H4 (cell line): ENCODE measurements around the gene HSPG2. TPM values are rescaled to one million over a fixed set of nuclear protein-coding genes. Genes with fewer than 3 reads are reported as not detected.
A peak's percentile ranks its signal among the peaks of the same experiment; 100 is the strongest.
"Not testable (repeated sequence)": the region's sequence is repeated elsewhere in the genome, so short reads cannot be mapped to it uniquely, and the experiment has no call there.

Source experiments
- DNase-seq: peaks from one replicate; pipeline ENCODE4 v3.0.0-alpha.2; 2015; ENCODE audit warnings: low spot score
- total RNA-seq: library from RNA; depleted of rRNA; stranded (reverse); fragments of >200 nt; shearing (Covaris generic); gene quantifications from 2 replicates; pipeline ENCODE4 v1.2.3, GENCODE V29; 2014; rRNA removed

Gene HSPG2
- 7.9 and 8.9 TPM in 2 replicates for total RNA-seq

GRCh38 chr1:21937034-21937371 lies at the start of gene HSPG2:
HSPG2 (minus strand) TSS chr1:21937310; CDS start chr1:21937217, 93 bp downstream.
- no peak for DNase-seq

- DNase-seq: not testable (repeated sequence)
These were observed 49.3 kb upstream of the HSPG2 start for GRCh38 chr1:21986386-21986785.

- not testable (repeated sequence) for DNase-seq
These were observed 48.8 kb upstream of the HSPG2 start for GRCh38 chr1:21985893-21986292.

- not testable (repeated sequence) for DNase-seq
These were observed 46.4 kb upstream of the HSPG2 start for GRCh38 chr1:21983539-21983938.

GRCh38 chr1:21982122-21982521 lies 45.0 kb upstream of the HSPG2 start:
- DNase-seq: not testable (repeated sequence)

- DNase-seq: not testable (repeated sequence)
These were observed 44.1 kb upstream of the HSPG2 start for GRCh38 chr1:21981253-21981652.

GRCh38 chr1:21980515-21981220 lies 43.6 kb upstream of the HSPG2 start:
- DNase-seq: not testable (repeated sequence)

GRCh38 chr1:21978209-21978608 lies 41.1 kb upstream of the HSPG2 start:
- DNase-seq: not testable (repeated sequence)

GRCh38 chr1:21976703-21977239 lies 39.7 kb upstream of the HSPG2 start, which contains the start of gene CELA3B:
CELA3B (plus strand) TSS chr1:21977022; CDS start chr1:21977040, 18 bp downstream.
- DNase-seq: not testable (repeated sequence)

GRCh38 chr1:21975296-21975695 lies 38.2 kb upstream of the HSPG2 start:
- not testable (repeated sequence) for DNase-seq

- DNase-seq: not testable (repeated sequence)
These were observed 37.6 kb upstream of the HSPG2 start for GRCh38 chr1:21974699-21975098.

GRCh38 chr1:21973948-21974347 lies 36.8 kb upstream of the HSPG2 start:
- DNase-seq: not testable (repeated sequence)

- not testable (repeated sequence) for DNase-seq
These were observed 35.9 kb upstream of the HSPG2 start for GRCh38 chr1:21972973-21973441.

GRCh38 chr1:21970523-21970922 lies 33.4 kb upstream of the HSPG2 start:
- DNase-seq: not testable (repeated sequence)

GRCh38 chr1:21969066-21969465 lies 32.0 kb upstream of the HSPG2 start:
- DNase-seq: not testable (repeated sequence)

GRCh38 chr1:21967216-21967615 lies 30.1 kb upstream of the HSPG2 start:
- not testable (repeated sequence) for DNase-seq

- DNase-seq: no peak
These were observed 29.3 kb upstream of the HSPG2 start for GRCh38 chr1:21966247-21967000.

- peak; percentile 56 for DNase-seq
These were observed 26.5 kb upstream of the HSPG2 start for GRCh38 chr1:21963477-21964217.

- no peak for DNase-seq
These were observed 24.7 kb upstream of the HSPG2 start for GRCh38 chr1:21961799-21962198.

- no peak for DNase-seq
These were observed 24.2 kb upstream of the HSPG2 start for GRCh38 chr1:21961337-21961736.

- peak; percentile 50 for DNase-seq
These were observed 19.8 kb upstream of the HSPG2 start for GRCh38 chr1:21956720-21957552.
